Stomach (tissue), 4 donors: ENCODE results near the gene NEDD4L.

Experiments
- POLR2A ChIP-seq, 4 donors: fragments of 450-650 bp; IDR thresholded peaks; one replicate each; pipeline ENCODE4 v1.6.1; 2016; ENCODE audit warnings: antibody characterized with exemption in 4 of 4, control low read depth in 2 of 4, mild to moderate bottlenecking in 1 of 4, moderate library complexity in 1 of 4
- TF ChIP-seq, protein P1 (sequence below), 7 experiments: fragments of 450-650 bp in 4 of 7; fragments of 200-600 bp in 3 of 7; sonication (generic) in 3 of 7; IDR thresholded peaks; one replicate each; pipeline ENCODE4 v1.5.1; 2016 to 2019; ENCODE audit warnings: antibody characterized with exemption in 7 of 7, control low read depth in 2 of 7, mild to moderate bottlenecking in 1 of 7

- TF ChIP-seq, protein P1, sequence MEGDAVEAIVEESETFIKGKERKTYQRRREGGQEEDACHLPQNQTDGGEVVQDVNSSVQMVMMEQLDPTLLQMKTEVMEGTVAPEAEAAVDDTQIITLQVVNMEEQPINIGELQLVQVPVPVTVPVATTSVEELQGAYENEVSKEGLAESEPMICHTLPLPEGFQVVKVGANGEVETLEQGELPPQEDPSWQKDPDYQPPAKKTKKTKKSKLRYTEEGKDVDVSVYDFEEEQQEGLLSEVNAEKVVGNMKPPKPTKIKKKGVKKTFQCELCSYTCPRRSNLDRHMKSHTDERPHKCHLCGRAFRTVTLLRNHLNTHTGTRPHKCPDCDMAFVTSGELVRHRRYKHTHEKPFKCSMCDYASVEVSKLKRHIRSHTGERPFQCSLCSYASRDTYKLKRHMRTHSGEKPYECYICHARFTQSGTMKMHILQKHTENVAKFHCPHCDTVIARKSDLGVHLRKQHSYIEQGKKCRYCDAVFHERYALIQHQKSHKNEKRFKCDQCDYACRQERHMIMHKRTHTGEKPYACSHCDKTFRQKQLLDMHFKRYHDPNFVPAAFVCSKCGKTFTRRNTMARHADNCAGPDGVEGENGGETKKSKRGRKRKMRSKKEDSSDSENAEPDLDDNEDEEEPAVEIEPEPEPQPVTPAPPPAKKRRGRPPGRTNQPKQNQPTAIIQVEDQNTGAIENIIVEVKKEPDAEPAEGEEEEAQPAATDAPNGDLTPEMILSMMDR (IDR thresholded peaks at IDR 0.05), result no peak
- TF ChIP-seq POLR2A (IDR thresholded peaks at IDR 0.05), result no peak
These were observed 226.4 kb downstream of the NEDD4L start for GRCh38 chr18:58270396-58270795.
